WTC11 (cell line): Measurements from ENCODE around the gene ARHGAP25. TPM values are rescaled to one million over a fixed set of nuclear protein-coding genes. Genes with fewer than 3 reads are reported as not detected.

Experiments
- ATAC-seq: fragments of 200-7000 bp; cut with Tn5 transposase; 2 replicates; pipeline ENCODE4 v1.10.0; 2021; ENCODE audit warnings: mild to moderate bottlenecking, moderate library complexity
- CTCF ChIA-PET: fragments of 300-600 bp; sonication (Branson Sonifier 250); formaldehyde crosslinking; loops from one replicate; lab custom pipeline; 2021; ENCODE audit warnings: antibody characterized with exemption; lab: Charles Lee
- POLR2A ChIA-PET: fragments of 350-600 bp; sonication (Branson Sonifier 250); formaldehyde crosslinking; loops from one replicate; lab custom pipeline; 2021; ENCODE audit warnings: antibody characterized with exemption; lab: Charles Lee
- DNase-seq: peaks from one replicate; pipeline ENCODE4 v3.0.0; 2021; ENCODE audit warnings: low spot score
- H3K27ac Mint-ChIP-seq: 2 replicates; pipeline ENCODE4 v1.8.0; 2021; ENCODE audit warnings: mixed read lengths
- H3K27me3 Mint-ChIP-seq: 2 replicates; pipeline ENCODE4 v1.8.0; 2021; ENCODE audit warnings: low read depth, mild to moderate bottlenecking, moderate library complexity, mixed read lengths
- H3K36me3 Mint-ChIP-seq: 2 replicates; pipeline ENCODE4 v1.8.0; 2021; ENCODE audit warnings: mixed read lengths
- H3K4me1 Mint-ChIP-seq: 2 replicates; pipeline ENCODE4 v1.8.0; 2022; ENCODE audit warnings: mixed read lengths
- H3K4me3 Mint-ChIP-seq: 2 replicates; pipeline ENCODE4 v1.8.0; 2021; ENCODE audit warnings: mild to moderate bottlenecking, moderate library complexity, mixed read lengths
- H3K9me3 Mint-ChIP-seq: 2 replicates; pipeline ENCODE4 v1.8.0; 2021; ENCODE audit warnings: mixed read lengths
- ELF4 ChIP-seq: sonication (generic); formaldehyde crosslinking; IDR thresholded peaks from 2 replicates; pipeline ENCODE4 v1.8.1; 2022; ENCODE audit warnings: low read depth, mild to moderate bottlenecking, moderate library complexity, missing genetic modification reagents
- GABPB1 ChIP-seq: sonication (generic); formaldehyde crosslinking; IDR thresholded peaks from 2 replicates; pipeline ENCODE4 v1.8.1; 2023; ENCODE audit warnings: mild to moderate bottlenecking, missing genetic modification reagents
- JUN ChIP-seq: sonication (generic); formaldehyde crosslinking; IDR thresholded peaks from 2 replicates; pipeline ENCODE4 v1.8.0; 2023; ENCODE audit warnings: mild to moderate bottlenecking, missing genetic modification reagents
- MYBL2 ChIP-seq: sonication (generic); formaldehyde crosslinking; IDR thresholded peaks from 2 replicates; pipeline ENCODE4 v1.8.1; 2023; ENCODE audit warnings: mild to moderate bottlenecking, moderate library complexity, missing genetic modification reagents
- NFE2L1 ChIP-seq: sonication (generic); formaldehyde crosslinking; IDR thresholded peaks from 2 replicates; pipeline ENCODE4 v1.8.1; 2023; ENCODE audit warnings: missing genetic modification reagents
- OVOL2 ChIP-seq: fragments of 250-450 bp; sonication (Bioruptor Pico); IDR thresholded peaks from 2 replicates; pipeline ENCODE4 v1.9.0; 2021; ENCODE audit warnings: mild to moderate bottlenecking, borderline replicate concordance
- TCF7 ChIP-seq: sonication (generic); formaldehyde crosslinking; IDR thresholded peaks from 2 replicates; pipeline ENCODE4 v1.8.0; 2022; ENCODE audit warnings: mild to moderate bottlenecking, low read depth, missing genetic modification reagents, moderate library complexity
- ZBTB21 ChIP-seq: sonication (generic); formaldehyde crosslinking; IDR thresholded peaks from 2 replicates; pipeline ENCODE4 v1.8.1; 2023; ENCODE audit warnings: mild to moderate bottlenecking, missing genetic modification reagents, borderline replicate concordance
- ZNF219 ChIP-seq: sonication (generic); formaldehyde crosslinking; IDR thresholded peaks from 2 replicates; pipeline ENCODE4 v1.8.0; 2023; ENCODE audit warnings: missing genetic modification reagents, mild to moderate bottlenecking, borderline replicate concordance
- total RNA-seq: library from RNA; stranded (reverse); gene quantifications from 3 replicates; pipeline ENCODE4 v1.2.3, GENCODE V29; 2021
- TF ChIP-seq, protein P1 (sequence below): sonication (generic); formaldehyde crosslinking; IDR thresholded peaks from 2 replicates; pipeline ENCODE4 v1.8.1; 2023; ENCODE audit warnings: mild to moderate bottlenecking, moderate library complexity, missing genetic modification reagents
- TF ChIP-seq, protein P2 (sequence below): sonication (generic); formaldehyde crosslinking; IDR thresholded peaks from 2 replicates; pipeline ENCODE4 v1.8.1; 2022; ENCODE audit warnings: low read depth, missing genetic modification reagents, borderline replicate concordance
- TF ChIP-seq, protein P3 (sequence below): fragments of 250-450 bp; sonication (Bioruptor Pico); IDR thresholded peaks from 2 replicates; pipeline ENCODE4 v1.9.0; 2021; ENCODE audit warnings: moderate library complexity, mild to moderate bottlenecking, inconsistent platforms, borderline replicate concordance
- TF ChIP-seq, protein P4 (sequence below): sonication (generic); formaldehyde crosslinking; IDR thresholded peaks from 2 replicates; pipeline ENCODE4 v1.8.1; 2023; ENCODE audit warnings: mild to moderate bottlenecking, missing genetic modification reagents, moderate library complexity
- TF ChIP-seq, protein P5 (sequence below): fragments of 250-450 bp; sonication (Bioruptor Pico); IDR thresholded peaks from 2 replicates; pipeline ENCODE4 v1.9.0; 2021; ENCODE audit warnings: mild to moderate bottlenecking, borderline replicate concordance
- TF ChIP-seq, protein P6 (sequence below): fragments of 250-450 bp; sonication (Bioruptor Pico); IDR thresholded peaks from 2 replicates; pipeline ENCODE4 v1.8.0; 2021; ENCODE audit warnings: mild to moderate bottlenecking
- TF ChIP-seq, protein P7 (sequence below): sonication (generic); formaldehyde crosslinking; IDR thresholded peaks from 2 replicates; pipeline ENCODE4 v1.8.1; 2023; ENCODE audit warnings: mild to moderate bottlenecking, missing genetic modification reagents, borderline replicate concordance
- TF ChIP-seq, protein P8 (sequence below): sonication (generic); formaldehyde crosslinking; IDR thresholded peaks from 2 replicates; pipeline ENCODE4 v1.8.1; 2022; ENCODE audit warnings: mild to moderate bottlenecking, missing genetic modification reagents, moderate library complexity, borderline replicate concordance

ARHGAP25 gene
- total RNA-seq, 1 experiment from 2014 or later: 2.9 TPM

DNA sequence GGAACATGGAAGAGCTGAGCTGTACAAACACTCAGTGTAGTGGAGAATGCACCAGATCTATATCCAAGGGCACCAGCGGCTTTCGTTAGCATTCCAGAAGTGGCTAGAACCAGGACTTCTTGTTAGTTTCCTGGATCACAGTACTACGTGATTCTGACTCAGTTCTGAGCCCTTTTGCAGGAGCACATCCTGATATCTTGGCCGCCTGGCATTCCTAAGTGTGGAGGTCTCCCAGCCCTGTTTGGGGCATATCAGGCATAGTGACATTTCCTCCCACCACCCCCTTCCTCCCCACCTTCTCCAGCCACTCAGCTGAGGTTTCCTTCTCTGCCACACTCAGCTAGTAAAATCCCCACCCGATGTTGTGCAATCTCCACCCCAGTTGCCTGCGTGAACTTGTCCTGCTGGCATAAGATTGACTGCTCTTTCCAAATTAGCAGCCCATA, 73.2 kb downstream of the ARHGAP25 start (continued):
- TF ChIP-seq, protein P1, sequence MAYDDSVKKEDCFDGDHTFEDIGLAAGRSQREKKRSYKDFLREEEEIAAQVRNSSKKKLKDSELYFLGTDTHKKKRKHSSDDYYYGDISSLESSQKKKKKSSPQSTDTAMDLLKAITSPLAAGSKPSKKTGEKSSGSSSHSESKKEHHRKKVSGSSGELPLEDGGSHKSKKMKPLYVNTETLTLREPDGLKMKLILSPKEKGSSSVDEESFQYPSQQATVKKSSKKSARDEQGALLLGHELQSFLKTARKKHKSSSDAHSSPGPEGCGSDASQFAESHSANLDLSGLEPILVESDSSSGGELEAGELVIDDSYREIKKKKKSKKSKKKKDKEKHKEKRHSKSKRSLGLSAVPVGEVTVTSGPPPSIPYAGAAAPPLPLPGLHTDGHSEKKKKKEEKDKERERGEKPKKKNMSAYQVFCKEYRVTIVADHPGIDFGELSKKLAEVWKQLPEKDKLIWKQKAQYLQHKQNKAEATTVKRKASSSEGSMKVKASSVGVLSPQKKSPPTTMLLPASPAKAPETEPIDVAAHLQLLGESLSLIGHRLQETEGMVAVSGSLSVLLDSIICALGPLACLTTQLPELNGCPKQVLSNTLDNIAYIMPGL: no peak
- TF ChIP-seq, protein P2, sequence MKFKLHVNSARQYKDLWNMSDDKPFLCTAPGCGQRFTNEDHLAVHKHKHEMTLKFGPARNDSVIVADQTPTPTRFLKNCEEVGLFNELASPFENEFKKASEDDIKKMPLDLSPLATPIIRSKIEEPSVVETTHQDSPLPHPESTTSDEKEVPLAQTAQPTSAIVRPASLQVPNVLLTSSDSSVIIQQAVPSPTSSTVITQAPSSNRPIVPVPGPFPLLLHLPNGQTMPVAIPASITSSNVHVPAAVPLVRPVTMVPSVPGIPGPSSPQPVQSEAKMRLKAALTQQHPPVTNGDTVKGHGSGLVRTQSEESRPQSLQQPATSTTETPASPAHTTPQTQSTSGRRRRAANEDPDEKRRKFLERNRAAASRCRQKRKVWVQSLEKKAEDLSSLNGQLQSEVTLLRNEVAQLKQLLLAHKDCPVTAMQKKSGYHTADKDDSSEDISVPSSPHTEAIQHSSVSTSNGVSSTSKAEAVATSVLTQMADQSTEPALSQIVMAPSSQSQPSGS: no peak
- no peak for TF ChIP-seq ZNF219 (CRISPR knock-in tag)
- TF ChIP-seq, protein P3, sequence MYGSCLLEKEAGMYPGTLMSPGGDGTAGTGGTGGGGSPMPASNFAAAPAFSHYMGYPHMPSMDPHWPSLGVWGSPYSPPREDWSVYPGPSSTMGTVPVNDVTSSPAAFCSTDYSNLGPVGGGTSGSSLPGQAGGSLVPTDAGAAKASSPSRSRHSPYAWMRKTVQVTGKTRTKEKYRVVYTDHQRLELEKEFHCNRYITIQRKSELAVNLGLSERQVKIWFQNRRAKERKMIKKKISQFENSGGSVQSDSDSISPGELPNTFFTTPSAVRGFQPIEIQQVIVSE (CRISPR knock-in tag): no peak
- TF ChIP-seq, protein P4, sequence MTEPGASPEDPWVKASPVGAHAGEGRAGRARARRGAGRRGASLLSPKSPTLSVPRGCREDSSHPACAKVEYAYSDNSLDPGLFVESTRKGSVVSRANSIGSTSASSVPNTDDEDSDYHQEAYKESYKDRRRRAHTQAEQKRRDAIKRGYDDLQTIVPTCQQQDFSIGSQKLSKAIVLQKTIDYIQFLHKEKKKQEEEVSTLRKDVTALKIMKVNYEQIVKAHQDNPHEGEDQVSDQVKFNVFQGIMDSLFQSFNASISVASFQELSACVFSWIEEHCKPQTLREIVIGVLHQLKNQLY (CRISPR knock-in tag): no peak
- no peak for TF ChIP-seq ELF4 (CRISPR knock-in tag)
- TF ChIP-seq, all 79 proteins: peak for 0

DNA sequence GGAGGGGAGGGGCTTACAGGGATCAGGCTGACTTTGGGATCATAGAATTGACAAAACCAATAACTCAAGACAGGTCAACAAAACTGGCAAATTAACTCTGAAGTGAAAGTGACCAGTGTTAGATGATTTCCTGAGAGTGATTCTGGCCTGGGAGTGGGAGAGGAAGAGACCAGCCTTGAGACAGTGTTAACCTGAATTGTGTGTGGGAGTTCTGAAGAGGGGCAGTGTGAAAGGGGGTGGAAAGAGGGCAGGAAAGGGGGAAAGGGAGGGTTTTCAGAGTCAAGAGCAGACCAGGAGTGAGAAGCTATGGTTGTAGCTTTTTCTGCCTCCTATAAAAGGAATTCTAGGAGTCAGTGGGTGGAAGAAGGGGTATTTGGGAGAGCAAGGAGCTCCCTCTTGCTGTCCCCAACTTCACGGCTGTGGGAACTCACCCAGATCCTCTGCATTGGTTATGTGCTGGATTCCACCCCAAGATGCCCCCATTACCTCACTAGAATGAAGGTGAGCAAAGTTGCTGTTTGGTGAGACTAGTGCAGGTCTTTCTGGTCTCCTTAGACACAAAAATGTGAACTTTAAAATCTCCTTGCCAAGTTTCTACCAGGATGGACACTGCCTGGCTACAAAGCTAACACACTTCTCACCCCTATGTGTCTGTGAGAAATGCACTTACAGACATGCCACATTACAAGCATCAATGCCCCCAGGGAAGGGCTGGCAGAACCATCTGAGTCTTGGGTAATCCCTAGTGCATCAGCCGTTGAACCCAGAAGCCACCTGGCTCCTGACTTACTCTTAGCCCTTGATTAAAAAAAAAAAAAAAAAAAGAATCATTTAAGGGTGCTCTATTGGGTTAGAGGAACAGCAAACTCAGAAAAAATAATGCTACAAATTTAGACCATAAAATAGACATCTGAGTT, 75.0 kb downstream of the ARHGAP25 start:
- H3K9me3 Mint-ChIP-seq: no peaks in the 10 kb centered on the region
- CTCF ChIA-PET: no interaction called here
- POLR2A ChIA-PET: no interaction called here
- H3K36me3 Mint-ChIP-seq: no peaks in the 10 kb centered on the region
- no peaks in the 10 kb centered on the region for H3K27me3 Mint-ChIP-seq
- no peak overlapping the region for H3K4me3 Mint-ChIP-seq
- ATAC-seq (no peak), DNase-seq (no peak)
- H3K4me1 Mint-ChIP-seq: no peaks in the 10 kb centered on the region
- H3K27ac Mint-ChIP-seq: no peak overlapping the region
- no peak for TF ChIP-seq ZBTB21 (CRISPR knock-in tag)
- TF ChIP-seq, protein P5, sequence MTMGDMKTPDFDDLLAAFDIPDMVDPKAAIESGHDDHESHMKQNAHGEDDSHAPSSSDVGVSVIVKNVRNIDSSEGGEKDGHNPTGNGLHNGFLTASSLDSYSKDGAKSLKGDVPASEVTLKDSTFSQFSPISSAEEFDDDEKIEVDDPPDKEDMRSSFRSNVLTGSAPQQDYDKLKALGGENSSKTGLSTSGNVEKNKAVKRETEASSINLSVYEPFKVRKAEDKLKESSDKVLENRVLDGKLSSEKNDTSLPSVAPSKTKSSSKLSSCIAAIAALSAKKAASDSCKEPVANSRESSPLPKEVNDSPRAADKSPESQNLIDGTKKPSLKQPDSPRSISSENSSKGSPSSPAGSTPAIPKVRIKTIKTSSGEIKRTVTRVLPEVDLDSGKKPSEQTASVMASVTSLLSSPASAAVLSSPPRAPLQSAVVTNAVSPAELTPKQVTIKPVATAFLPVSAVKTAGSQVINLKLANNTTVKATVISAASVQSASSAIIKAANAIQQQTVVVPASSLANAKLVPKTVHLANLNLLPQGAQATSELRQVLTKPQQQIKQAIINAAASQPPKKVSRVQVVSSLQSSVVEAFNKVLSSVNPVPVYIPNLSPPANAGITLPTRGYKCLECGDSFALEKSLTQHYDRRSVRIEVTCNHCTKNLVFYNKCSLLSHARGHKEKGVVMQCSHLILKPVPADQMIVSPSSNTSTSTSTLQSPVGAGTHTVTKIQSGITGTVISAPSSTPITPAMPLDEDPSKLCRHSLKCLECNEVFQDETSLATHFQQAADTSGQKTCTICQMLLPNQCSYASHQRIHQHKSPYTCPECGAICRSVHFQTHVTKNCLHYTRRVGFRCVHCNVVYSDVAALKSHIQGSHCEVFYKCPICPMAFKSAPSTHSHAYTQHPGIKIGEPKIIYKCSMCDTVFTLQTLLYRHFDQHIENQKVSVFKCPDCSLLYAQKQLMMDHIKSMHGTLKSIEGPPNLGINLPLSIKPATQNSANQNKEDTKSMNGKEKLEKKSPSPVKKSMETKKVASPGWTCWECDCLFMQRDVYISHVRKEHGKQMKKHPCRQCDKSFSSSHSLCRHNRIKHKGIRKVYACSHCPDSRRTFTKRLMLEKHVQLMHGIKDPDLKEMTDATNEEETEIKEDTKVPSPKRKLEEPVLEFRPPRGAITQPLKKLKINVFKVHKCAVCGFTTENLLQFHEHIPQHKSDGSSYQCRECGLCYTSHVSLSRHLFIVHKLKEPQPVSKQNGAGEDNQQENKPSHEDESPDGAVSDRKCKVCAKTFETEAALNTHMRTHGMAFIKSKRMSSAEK (CRISPR knock-in tag): no peak
- TF ChIP-seq GABPB1 (CRISPR knock-in tag): no peak
- no peak for TF ChIP-seq TCF7 (CRISPR knock-in tag)
- TF ChIP-seq NFE2L1 (CRISPR knock-in tag): no peak
- TF ChIP-seq MYBL2 (CRISPR knock-in tag): no peak
- TF ChIP-seq, protein P6, sequence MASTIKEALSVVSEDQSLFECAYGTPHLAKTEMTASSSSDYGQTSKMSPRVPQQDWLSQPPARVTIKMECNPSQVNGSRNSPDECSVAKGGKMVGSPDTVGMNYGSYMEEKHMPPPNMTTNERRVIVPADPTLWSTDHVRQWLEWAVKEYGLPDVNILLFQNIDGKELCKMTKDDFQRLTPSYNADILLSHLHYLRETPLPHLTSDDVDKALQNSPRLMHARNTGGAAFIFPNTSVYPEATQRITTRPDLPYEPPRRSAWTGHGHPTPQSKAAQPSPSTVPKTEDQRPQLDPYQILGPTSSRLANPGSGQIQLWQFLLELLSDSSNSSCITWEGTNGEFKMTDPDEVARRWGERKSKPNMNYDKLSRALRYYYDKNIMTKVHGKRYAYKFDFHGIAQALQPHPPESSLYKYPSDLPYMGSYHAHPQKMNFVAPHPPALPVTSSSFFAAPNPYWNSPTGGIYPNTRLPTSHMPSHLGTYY (CRISPR knock-in tag): no peak
- TF ChIP-seq, protein P7, sequence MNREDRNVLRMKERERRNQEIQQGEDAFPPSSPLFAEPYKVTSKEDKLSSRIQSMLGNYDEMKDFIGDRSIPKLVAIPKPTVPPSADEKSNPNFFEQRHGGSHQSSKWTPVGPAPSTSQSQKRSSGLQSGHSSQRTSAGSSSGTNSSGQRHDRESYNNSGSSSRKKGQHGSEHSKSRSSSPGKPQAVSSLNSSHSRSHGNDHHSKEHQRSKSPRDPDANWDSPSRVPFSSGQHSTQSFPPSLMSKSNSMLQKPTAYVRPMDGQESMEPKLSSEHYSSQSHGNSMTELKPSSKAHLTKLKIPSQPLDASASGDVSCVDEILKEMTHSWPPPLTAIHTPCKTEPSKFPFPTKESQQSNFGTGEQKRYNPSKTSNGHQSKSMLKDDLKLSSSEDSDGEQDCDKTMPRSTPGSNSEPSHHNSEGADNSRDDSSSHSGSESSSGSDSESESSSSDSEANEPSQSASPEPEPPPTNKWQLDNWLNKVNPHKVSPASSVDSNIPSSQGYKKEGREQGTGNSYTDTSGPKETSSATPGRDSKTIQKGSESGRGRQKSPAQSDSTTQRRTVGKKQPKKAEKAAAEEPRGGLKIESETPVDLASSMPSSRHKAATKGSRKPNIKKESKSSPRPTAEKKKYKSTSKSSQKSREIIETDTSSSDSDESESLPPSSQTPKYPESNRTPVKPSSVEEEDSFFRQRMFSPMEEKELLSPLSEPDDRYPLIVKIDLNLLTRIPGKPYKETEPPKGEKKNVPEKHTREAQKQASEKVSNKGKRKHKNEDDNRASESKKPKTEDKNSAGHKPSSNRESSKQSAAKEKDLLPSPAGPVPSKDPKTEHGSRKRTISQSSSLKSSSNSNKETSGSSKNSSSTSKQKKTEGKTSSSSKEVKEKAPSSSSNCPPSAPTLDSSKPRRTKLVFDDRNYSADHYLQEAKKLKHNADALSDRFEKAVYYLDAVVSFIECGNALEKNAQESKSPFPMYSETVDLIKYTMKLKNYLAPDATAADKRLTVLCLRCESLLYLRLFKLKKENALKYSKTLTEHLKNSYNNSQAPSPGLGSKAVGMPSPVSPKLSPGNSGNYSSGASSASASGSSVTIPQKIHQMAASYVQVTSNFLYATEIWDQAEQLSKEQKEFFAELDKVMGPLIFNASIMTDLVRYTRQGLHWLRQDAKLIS (CRISPR knock-in tag): no peak
- TF ChIP-seq JUN (CRISPR knock-in tag): no peak
- TF ChIP-seq, protein P8, sequence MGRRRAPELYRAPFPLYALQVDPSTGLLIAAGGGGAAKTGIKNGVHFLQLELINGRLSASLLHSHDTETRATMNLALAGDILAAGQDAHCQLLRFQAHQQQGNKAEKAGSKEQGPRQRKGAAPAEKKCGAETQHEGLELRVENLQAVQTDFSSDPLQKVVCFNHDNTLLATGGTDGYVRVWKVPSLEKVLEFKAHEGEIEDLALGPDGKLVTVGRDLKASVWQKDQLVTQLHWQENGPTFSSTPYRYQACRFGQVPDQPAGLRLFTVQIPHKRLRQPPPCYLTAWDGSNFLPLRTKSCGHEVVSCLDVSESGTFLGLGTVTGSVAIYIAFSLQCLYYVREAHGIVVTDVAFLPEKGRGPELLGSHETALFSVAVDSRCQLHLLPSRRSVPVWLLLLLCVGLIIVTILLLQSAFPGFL (CRISPR knock-in tag): no peak
- no peak for TF ChIP-seq OVOL2 (CRISPR knock-in tag)
